ENCODE data around the gene TMEM267.
"Not testable (repeated sequence)": the region's sequence is repeated elsewhere in the genome, so short reads cannot be mapped to it uniquely, and the experiment has no call there.

The TMEM267 gene

GRCh38 chr5:43410414-43410813, 73.3 kb downstream of the TMEM267 start:
- DNase-seq (ENCODE audit: low read depth in 2 of 3, low spot score in 2 of 3): no peak

- DNase-seq (ENCODE audit: low read depth in 2 of 3, low spot score in 2 of 3): no peak
Observed at GRCh38 chr5:43409809-43410271, 73.8 kb downstream of the TMEM267 start.

- not testable (repeated sequence) for DNase-seq (ENCODE audit: low read depth in 2 of 3, low spot score in 2 of 3)
Observed at GRCh38 chr5:43402524-43403066, 81.1 kb downstream of the TMEM267 start.

- DNase-seq (ENCODE audit: low read depth in 2 of 3, low spot score in 2 of 3): no peak
Observed at GRCh38 chr5:43401827-43402226, 81.8 kb downstream of the TMEM267 start.

GRCh38 chr5:43400082-43400481, 83.6 kb downstream of the TMEM267 start:
- no peak for DNase-seq (ENCODE audit: low read depth in 2 of 3, low spot score in 2 of 3)

- peak; percentile 39 to 43 (median 39) for DNase-seq (ENCODE audit: low read depth in 2 of 3, low spot score in 2 of 3)
Observed at GRCh38 chr5:43396762-43397304, 86.8 kb downstream of the TMEM267 start.
